Endothelial cell of umbilical vein (primary cell): ENCODE results near the gene PHACTR1. TPM values are rescaled to one million over a fixed set of nuclear protein-coding genes. Genes with fewer than 3 reads are reported as not detected.

ENCODE experiments used
- BruUV-seq: library from RNA; stranded (reverse); fragments of 400-500 nt; replicated peaks from 2 replicates; lab custom pipeline; 2021; lab: Mats Ljungman, UMichigan
- CTCF ChIA-PET: fragments of 300-600, 350-600 bp; sonication (Branson Sonifier 250); formaldehyde crosslinking; loops from one replicate; lab custom pipeline; 2021; ENCODE audit warnings: antibody characterized with exemption, inconsistent platforms; lab: Charles Lee
- POLR2A ChIA-PET: fragments of 300-600, 350-600 bp; sonication (Branson Sonifier 250); formaldehyde crosslinking; loops from one replicate; lab custom pipeline; 2021; ENCODE audit warnings: antibody characterized with exemption, inconsistent platforms; lab: Charles Lee
- DNase-seq: peaks from one replicate; pipeline ENCODE4 v3.0.0-alpha.2; 2011; ENCODE audit warnings: low read depth, low spot score
- FAIRE-seq: peaks from 2 replicates; lab custom pipeline; 2011; peaks lifted over from hg19 to GRCh38; lab: Jason Lieb, UNC
- H2AFZ ChIP-seq: 2 replicates; pipeline ENCODE4 v1.6.0; 2012; ENCODE audit warnings: low read depth, low read length, control low read depth, inconsistent platforms
- H3K27ac ChIP-seq: 2 replicates; pipeline ENCODE4 v1.5.1; 2011; ENCODE audit warnings: low read depth, mild to moderate bottlenecking, control low read depth, low read length, moderate library complexity; ENCODE audit not compliant: insufficient read depth
- H3K27me3 ChIP-seq, 2 experiments: 2 replicates each; pipeline versions ENCODE4 v1.6.0 to v1.6.1; 2011; ENCODE audit warnings: low read length in 2 of 2, mixed read lengths in 1 of 2; ENCODE audit not compliant: control insufficient read depth in 2 of 2, insufficient read depth in 2 of 2
- H3K36me3 ChIP-seq, 2 experiments: 2 replicates in 1 of 2; 3 replicates in 1 of 2; pipeline ENCODE4 v1.5.1; 2011; ENCODE audit warnings: low read length in 2 of 2, mild to moderate bottlenecking in 1 of 2, moderate library complexity in 1 of 2; ENCODE audit not compliant: control insufficient read depth in 2 of 2, insufficient read depth in 2 of 2; ENCODE audit errors: extremely low read depth in 1 of 2
- H3K4me1 ChIP-seq: 3 replicates; pipeline ENCODE4 v1.5.1; 2011; ENCODE audit warnings: mild to moderate bottlenecking, low read length; ENCODE audit not compliant: control insufficient read depth, insufficient read depth; ENCODE audit errors: extremely low read depth
- H3K4me2 ChIP-seq: 2 replicates; pipeline ENCODE4 v1.6.1; 2011; ENCODE audit warnings: low read length, control low read depth, mixed read lengths; ENCODE audit not compliant: insufficient read depth
- H3K4me3 ChIP-seq, 3 experiments: fragments of 200-600 bp in 1 of 3; sonication (generic), shearing (Covaris generic) in 1 of 3; replicated peaks in 1 of 3; 2 replicates each; pipeline ENCODE4 v1.5.1; 2011 to 2016; ENCODE audit warnings: control low read depth in 3 of 3, low read length in 3 of 3, mild to moderate bottlenecking in 2 of 3, inconsistent platforms in 1 of 3, low read depth in 1 of 3, moderate library complexity in 1 of 3; ENCODE audit not compliant: insufficient read depth in 1 of 3
- H3K79me2 ChIP-seq: 2 replicates; pipeline ENCODE4 v1.6.0; 2012; ENCODE audit warnings: low read length, inconsistent platforms; ENCODE audit not compliant: control insufficient read depth, insufficient read depth
- H3K9ac ChIP-seq: replicated peaks from 2 replicates; pipeline ENCODE3; 2011; ENCODE audit warnings: low read length, control low read depth; ENCODE audit not compliant: insufficient read depth; ENCODE audit errors: extremely low read depth
- H3K9me1 ChIP-seq: replicated peaks from 3 replicates; pipeline ENCODE4 v1.6.0; 2011; ENCODE audit warnings: mild to moderate bottlenecking, low read length; ENCODE audit not compliant: control insufficient read depth, insufficient read depth; ENCODE audit errors: extremely low read depth
- H3K9me3 ChIP-seq: replicated peaks from 2 replicates; pipeline ENCODE4 v1.5.1; 2012; ENCODE audit warnings: low read length, inconsistent platforms; ENCODE audit not compliant: control insufficient read depth, insufficient read depth
- H4K20me1 ChIP-seq: replicated peaks from 2 replicates; pipeline ENCODE3; 2011; ENCODE audit warnings: mild to moderate bottlenecking, low read length; ENCODE audit not compliant: control insufficient read depth, insufficient read depth; ENCODE audit errors: extremely low read depth
- JUN ChIP-seq: IDR thresholded peaks from 2 replicates; pipeline ENCODE4 v1.6.1; 2011; ENCODE audit warnings: borderline replicate concordance, low read depth; ENCODE audit not compliant: insufficient read length, insufficient read depth
- MAX ChIP-seq: IDR thresholded peaks from 2 replicates; pipeline ENCODE4 v1.6.1; 2011; ENCODE audit not compliant: insufficient read depth, insufficient read length
- dilution Hi-C: fragments of 300-500 bp; cut with MboI; formaldehyde crosslinking; loops from one replicate; pipeline ENCODE4 v1.15.0; 2019; ENCODE audit warnings: low sequenced_read_pairs; ENCODE audit not compliant: extremely low pct_ligation_motif_present
- intact Hi-C: fragments of 100-400 bp; cut with micrococcal nuclease; formaldehyde crosslinking; loops from one replicate; pipeline ENCODE4 v1.10.0; 2022
- polyA plus RNA-seq, 4 experiments: library from polyadenylated mRNA; depleted of rRNA in 3 of 4; stranded (reverse) in 3 of 4; unstranded in 1 of 4; fragments of >200 nt; gene quantifications; 2 replicates each; pipeline versions ENCODE4 v1.2.1 to v1.2.3, GENCODE V29; 2011 to 2012; ENCODE audit warnings: missing spikeins in 1 of 4
- total RNA-seq: library from RNA; stranded (reverse); gene quantifications from 2 replicates; pipeline ENCODE4 v1.2.3, GENCODE V29; 2021

PHACTR1 gene
- total and polyA plus RNA-seq, 2 donors (not counting 3 experiments of a cell fraction or from before 2014, with no cell fraction given) = 2.4 to 23.2 TPM

GRCh38 chr6:12823847-12824246 lies 107.3 kb downstream of the PHACTR1 start:
- ChIA-PET POLR2A (no interaction called here), CTCF (interaction anchor here (1.3 kb wide), 1 partner anchor 11 kb away, joined by 4 read pairs; no protein-coding TSS in a partner anchor)
- Histone ChIP-seq H3K36me3 (no peaks in the 10 kb centered on the region), H3K27ac (no peak overlapping the region), H2AFZ (no peak overlapping the region), H3K4me2 (no peak overlapping the region), H3K9me1 (no peaks in the 10 kb centered on the region), H3K4me3 (no peak overlapping the region), H3K27me3 (peaks cover 0 to 3% of the 10 kb centered on the region in 2 experiments), H3K9me3 (no peaks in the 10 kb centered on the region), H3K79me2 (no peaks in the 10 kb centered on the region), H3K4me1 (no peaks in the 10 kb centered on the region), H4K20me1 (no peaks in the 10 kb centered on the region), H3K9ac (no peak overlapping the region)
- DNase-seq = no peak
- intact Hi-C loops = no loop called here
- no peak for FAIRE-seq
- BruUV-seq = no TSS peak
- no peak for TF ChIP-seq MAX
- dilution Hi-C loops = no loop called here

DNA sequence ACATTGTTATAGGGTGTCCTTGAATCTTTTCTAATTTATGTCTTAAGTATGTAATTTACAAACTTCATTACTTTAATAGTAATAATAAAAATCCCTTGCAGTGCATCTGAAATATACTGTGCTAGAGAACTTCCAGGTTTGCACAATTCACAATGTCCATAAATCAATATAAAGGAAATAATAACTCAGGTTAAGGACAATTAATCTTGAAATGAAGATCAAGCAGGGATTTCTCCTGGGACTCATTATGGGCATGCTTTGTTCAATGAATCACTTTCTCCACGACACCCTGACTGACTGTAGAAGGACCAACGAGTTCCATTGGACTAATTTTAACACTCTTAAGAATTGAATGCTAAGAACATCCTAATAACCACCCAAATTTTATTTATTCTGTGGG lies 110.0 kb downstream of the PHACTR1 start:
- dilution Hi-C loops (no loop called here), intact Hi-C loops (no loop called here)
- no peak for DNase-seq
- Histone ChIP-seq H3K9me1 (no peaks in the 10 kb centered on the region), H3K79me2 (no peaks in the 10 kb centered on the region), H3K36me3 (no peaks in the 10 kb centered on the region), H3K27ac (no peak overlapping the region), H3K4me2 (no peak overlapping the region), H3K4me3 (no peak overlapping the region), H2AFZ (no peak overlapping the region), H4K20me1 (no peaks in the 10 kb centered on the region), H3K27me3 (peaks cover 0 to 2% of the 10 kb centered on the region in 2 experiments), H3K9me3 (no peaks in the 10 kb centered on the region), H3K9ac (no peak overlapping the region), H3K4me1 (no peaks in the 10 kb centered on the region)
- ChIA-PET POLR2A (no interaction called here), CTCF (no interaction called here)
- FAIRE-seq = no peak
- no TSS peak for BruUV-seq
- no peak for TF ChIP-seq JUN
